Body of pancreas (tissue), 4 donors: ENCODE results near the gene SPPL2A. TPM values are rescaled to one million over a fixed set of nuclear protein-coding genes. Genes with fewer than 3 reads are reported as not detected.

ENCODE experiments used
- ATAC-seq: fragments of 150-250 bp; one replicate; pipeline ENCODE4 v1.9.1; 2016
- DNase-seq, 4 donors: peaks; one replicate each; pipeline ENCODE4 v3.0.0-alpha.2; 2019
- H3K27ac ChIP-seq, 4 donors: fragments of 200-600 bp; sonication (generic); 1 replicate in 3 of 4; 2 replicates in 1 of 4; pipeline versions ENCODE4 v1.5.1 to v1.6.1; 2016 to 2019; ENCODE audit warnings: mild to moderate bottlenecking in 1 of 4, mixed read lengths in 1 of 4, moderate library complexity in 1 of 4
- H3K27me3 ChIP-seq, 2 donors: fragments of 200-600 bp; sonication (generic); one replicate each; pipeline ENCODE4 v1.6.0; 2016; ENCODE audit warnings: mild to moderate bottlenecking in 1 of 2
- H3K36me3 ChIP-seq, 2 donors: fragments of 200-600 bp; sonication (generic); replicated peaks in 1 of 2; 2 replicates each; pipeline ENCODE4 v1.5.1; 2016; ENCODE audit warnings: low read depth in 2 of 2; ENCODE audit not compliant: insufficient read depth in 1 of 2
- H3K4me1 ChIP-seq: fragments of 200-600 bp; sonication (generic); one replicate; pipeline ENCODE4 v1.6.0; 2016
- H3K4me3 ChIP-seq, 2 donors: fragments of 200-600 bp; sonication (generic); 1 replicate in 1 of 2; 2 replicates in 1 of 2; pipeline ENCODE4 v1.5.1; 2016 to 2019
- H3K9me3 ChIP-seq, 3 donors: fragments of 200-600 bp; sonication (generic); 1 replicate in 2 of 3; 2 replicates in 1 of 3; pipeline ENCODE4 v1.5.1; 2016
- POLR2A ChIP-seq, 3 donors: fragments of 450-650 bp; IDR thresholded peaks; one replicate each; pipeline ENCODE4 v1.6.1; 2016; ENCODE audit warnings: antibody characterized with exemption in 3 of 3, mild to moderate bottlenecking in 2 of 3
- WGBS, 2 donors: methylation state at CpG; one replicate each; pipeline ENCODE4 v1.1.5; 2017; 5-methylcytosine and 5-hydroxymethylcytosine counted together
- intact Hi-C: fragments of 100-400 bp; cut with DNase I; formaldehyde crosslinking; loops from one replicate; pipeline ENCODE4 v1.15.1; 2023
- total RNA-seq, 2 donors: library from RNA; depleted of rRNA; stranded (reverse); fragments of >200 nt; gene quantifications; one replicate each; pipeline ENCODE4 v1.1.0, GENCODE V29; 2016
- TF ChIP-seq, protein P1 (sequence below), 7 experiments: fragments of 450-650 bp in 4 of 7; fragments of 200-600 bp in 3 of 7; sonication (generic) in 3 of 7; IDR thresholded peaks; one replicate each; pipeline ENCODE4 v1.5.1; 2016 to 2019; ENCODE audit warnings: antibody characterized with exemption in 7 of 7

Gene SPPL2A
- total RNA-seq, 2 donors from 2014 or later, result 83.8 to 105 TPM

DNA sequence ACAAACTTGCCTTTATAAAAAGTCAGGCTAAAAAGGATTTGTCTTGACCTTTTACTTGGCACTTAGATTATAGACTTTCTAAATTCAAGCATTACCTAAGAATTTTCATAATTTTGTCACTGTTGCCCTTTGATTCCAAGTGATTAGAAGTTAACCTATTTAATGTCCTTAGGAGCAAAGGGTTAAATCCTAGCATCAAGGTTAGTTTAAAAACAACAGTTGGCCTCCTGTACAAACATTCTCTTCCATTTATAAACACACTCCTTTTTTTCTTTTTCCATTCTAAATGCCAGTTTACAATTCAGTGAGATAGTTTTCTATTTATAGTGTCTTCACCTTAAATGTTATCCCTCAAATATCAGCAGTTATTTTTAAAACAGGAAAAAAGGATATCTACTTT is 18.4 kb upstream of the SPPL2A start:
- DNase-seq (no peak), ATAC-seq (no peak)
- no peaks in the 10 kb centered on the region for H3K27me3 ChIP-seq
- intact Hi-C loops, result no loop called here
- no peak overlapping the region for H3K27ac ChIP-seq
- TF ChIP-seq, protein P1, sequence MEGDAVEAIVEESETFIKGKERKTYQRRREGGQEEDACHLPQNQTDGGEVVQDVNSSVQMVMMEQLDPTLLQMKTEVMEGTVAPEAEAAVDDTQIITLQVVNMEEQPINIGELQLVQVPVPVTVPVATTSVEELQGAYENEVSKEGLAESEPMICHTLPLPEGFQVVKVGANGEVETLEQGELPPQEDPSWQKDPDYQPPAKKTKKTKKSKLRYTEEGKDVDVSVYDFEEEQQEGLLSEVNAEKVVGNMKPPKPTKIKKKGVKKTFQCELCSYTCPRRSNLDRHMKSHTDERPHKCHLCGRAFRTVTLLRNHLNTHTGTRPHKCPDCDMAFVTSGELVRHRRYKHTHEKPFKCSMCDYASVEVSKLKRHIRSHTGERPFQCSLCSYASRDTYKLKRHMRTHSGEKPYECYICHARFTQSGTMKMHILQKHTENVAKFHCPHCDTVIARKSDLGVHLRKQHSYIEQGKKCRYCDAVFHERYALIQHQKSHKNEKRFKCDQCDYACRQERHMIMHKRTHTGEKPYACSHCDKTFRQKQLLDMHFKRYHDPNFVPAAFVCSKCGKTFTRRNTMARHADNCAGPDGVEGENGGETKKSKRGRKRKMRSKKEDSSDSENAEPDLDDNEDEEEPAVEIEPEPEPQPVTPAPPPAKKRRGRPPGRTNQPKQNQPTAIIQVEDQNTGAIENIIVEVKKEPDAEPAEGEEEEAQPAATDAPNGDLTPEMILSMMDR (IDR thresholded peaks at IDR 0.05), result no peak
- no peak for TF ChIP-seq POLR2A (IDR thresholded peaks at IDR 0.05)
- peaks cover 11% of the 10 kb centered on the region for H3K4me1 ChIP-seq
- H3K4me3 ChIP-seq, result no peak overlapping the region
- H3K36me3 ChIP-seq, result no peaks in the 10 kb centered on the region
- H3K9me3 ChIP-seq, result no peaks in the 10 kb centered on the region

DNA sequence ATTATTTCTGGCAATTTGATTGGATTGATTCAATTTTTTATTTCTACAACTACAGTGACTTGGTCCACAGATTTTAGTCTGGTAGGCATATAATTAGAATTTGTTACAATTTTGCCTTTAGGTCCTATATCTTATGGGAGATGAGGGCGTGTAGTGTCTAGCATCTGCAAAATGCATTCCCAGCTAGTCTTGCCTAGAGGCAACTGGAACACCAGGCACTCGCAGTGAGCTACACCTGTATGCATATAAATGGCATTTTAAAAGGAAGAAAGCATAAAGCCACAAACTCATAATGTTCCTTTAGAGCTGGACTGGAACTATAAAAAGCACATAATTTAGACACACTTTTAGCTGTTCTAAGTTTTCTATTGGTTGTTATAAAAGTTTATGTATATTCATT is 17.9 kb upstream of the SPPL2A start:
- DNase-seq (no peak), ATAC-seq (no peak)
- peaks cover 12% of the 10 kb centered on the region for H3K4me1 ChIP-seq
- 31 to 41% methylated on average over 2 of the region's 2 CpGs for WGBS, 2 donors
- TF ChIP-seq, protein P1 (IDR thresholded peaks at IDR 0.05), result no peak
- no peak for TF ChIP-seq POLR2A (IDR thresholded peaks at IDR 0.05)
- H3K36me3 ChIP-seq, result no peaks in the 10 kb centered on the region
- no peak overlapping the region for H3K27ac ChIP-seq
- intact Hi-C loops, result no loop called here
- no peaks in the 10 kb centered on the region for H3K27me3 ChIP-seq
- no peak overlapping the region for H3K4me3 ChIP-seq
- no peaks in the 10 kb centered on the region for H3K9me3 ChIP-seq

DNA sequence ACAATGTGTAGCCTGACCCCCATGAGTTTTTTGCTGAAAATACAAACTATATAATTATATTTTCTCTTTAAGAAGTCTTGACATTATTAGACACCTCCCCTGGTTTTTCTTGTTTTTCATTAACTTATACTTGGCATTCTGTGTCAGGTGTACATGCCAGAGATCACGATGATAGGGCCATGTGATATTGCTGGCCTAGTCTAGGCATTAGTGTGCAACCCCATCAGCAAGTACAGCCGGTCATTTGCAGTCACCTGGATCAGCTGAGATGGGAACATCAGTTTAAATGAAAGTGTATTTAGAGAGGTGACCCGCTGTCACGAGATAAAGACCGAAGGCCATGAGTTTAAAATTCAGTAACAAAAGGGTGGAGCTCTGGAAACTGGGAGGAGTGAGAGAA is 12.6 kb upstream of the SPPL2A start:
- Histone ChIP-seq H3K4me3 (no peak overlapping the region), H3K9me3 (no peaks in the 10 kb centered on the region), H3K36me3 (no peaks in the 10 kb centered on the region), H3K27me3 (no peaks in the 10 kb centered on the region), H3K27ac (no peak overlapping the region), H3K4me1 (peaks cover 19% of the 10 kb centered on the region)
- TF ChIP-seq POLR2A (IDR thresholded peaks at IDR 0.05), result no peak
- TF ChIP-seq, protein P1 (IDR thresholded peaks at IDR 0.05), result no peak
- WGBS, 2 donors, result 13 to 23% methylated on average over 5 of the region's 5 CpGs
- DNase-seq (peak; percentile 24 to 55 (median 39)), ATAC-seq (peak; percentile 94)
- intact Hi-C loops, result no loop called here

GRCh38 chr15:50777042-50777441 is 11.5 kb upstream of the SPPL2A start:
- WGBS, 2 donors, result 86 to 94% methylated on average over 3 of the region's 3 CpGs
- no peaks in the 10 kb centered on the region for H3K9me3 ChIP-seq
- H3K27me3 ChIP-seq, result no peaks in the 10 kb centered on the region
- no peak overlapping the region for H3K27ac ChIP-seq
- TF ChIP-seq, protein P1 (IDR thresholded peaks at IDR 0.05), result no peak
- no peak for TF ChIP-seq POLR2A (IDR thresholded peaks at IDR 0.05)
- DNase-seq, result no peak
- H3K36me3 ChIP-seq, result no peaks in the 10 kb centered on the region
- H3K4me1 ChIP-seq, result peaks cover 17% of the 10 kb centered on the region
- intact Hi-C loops, result no loop called here
- H3K4me3 ChIP-seq, result no peak overlapping the region
- no peak for ATAC-seq

GRCh38 chr15:50774450-50774849 is 8.9 kb upstream of the SPPL2A start:
- DNase-seq (no peak), ATAC-seq (peak; percentile 60)

More at GRCh38 chr15:50774450-50774849, 8.9 kb upstream of the SPPL2A start:
- WGBS, 2 donors, result 57 to 63% methylated on average over 2 of the region's 2 CpGs
- Histone ChIP-seq H3K27ac (no peak overlapping the region), H3K4me1 (peaks cover 17% of the 10 kb centered on the region), H3K9me3 (no peaks in the 10 kb centered on the region), H3K4me3 (no peak overlapping the region), H3K27me3 (no peaks in the 10 kb centered on the region), H3K36me3 (no peaks in the 10 kb centered on the region)
- intact Hi-C loops, result no loop called here
- TF ChIP-seq POLR2A (IDR thresholded peaks at IDR 0.05), result no peak
- TF ChIP-seq, protein P1 (IDR thresholded peaks at IDR 0.05), result no peak
